Hepatocyte (in vitro differentiated cells): ENCODE results near the gene REST.

ENCODE experiments used
- CTCF ChIP-seq: fragments of 200-600 bp; sonication (generic); IDR thresholded peaks from 2 replicates; pipeline ENCODE4 v1.5.1; 2016; ENCODE audit warnings: antibody characterized with exemption, mild to moderate bottlenecking; ENCODE audit not compliant: poor library complexity
- EZH2 ChIP-seq: fragments of 200-600 bp; sonication (generic); IDR thresholded peaks from 2 replicates; pipeline ENCODE4 v1.6.1; 2016; ENCODE audit warnings: antibody characterized with exemption, mild to moderate bottlenecking, borderline replicate concordance
- EZH2phosphoT487 ChIP-seq: fragments of 200-600 bp; sonication (generic); IDR thresholded peaks from one replicate; pipeline ENCODE4 v1.6.1; 2018; ENCODE audit warnings: antibody characterized with exemption, mild to moderate bottlenecking, low read depth, moderate library complexity; ENCODE audit not compliant: unreplicated experiment, severe bottlenecking

GRCh38 chr4:56914336-56914735 is 6.6 kb downstream of the REST start:
- no peak for TF ChIP-seq CTCF
- TF ChIP-seq EZH2: no peak
- no peak for TF ChIP-seq EZH2phosphoT487
